IMR-90 (cell line): Measurements from ENCODE around the gene RRP7A. TPM values are rescaled to one million over a fixed set of nuclear protein-coding genes. Genes with fewer than 3 reads are reported as not detected.
A peak's percentile ranks its signal among the peaks of the same experiment; 100 is the strongest.

Source experiments
- ATAC-seq: fragments of 200-7000 bp; cut with Tn5 transposase; 2 replicates; pipeline ENCODE4 v1.9.1; 2020; ENCODE audit warnings: low read depth, mild to moderate bottlenecking, moderate library complexity
- BruUV-seq: library from RNA; stranded (reverse); fragments of 400-500 nt; replicated peaks from 2 replicates; lab custom pipeline; 2021; lab: Mats Ljungman, UMichigan
- CTCF ChIA-PET: fragments of 300-600 bp; formaldehyde crosslinking; extraction: SDS; loops from one replicate; lab custom pipeline; 2021; ENCODE audit warnings: antibody characterized with exemption; lab: Yijun Ruan, JAX
- POLR2A ChIA-PET: fragments of 300-600 bp; sonication (Branson Sonifier 250); formaldehyde crosslinking; loops from one replicate; lab custom pipeline; 2022; ENCODE audit warnings: antibody characterized with exemption; ENCODE audit not compliant: unreplicated experiment; lab: Charles Lee
- DNase-seq: peaks from one replicate; pipeline ENCODE4 v3.0.0; 2013
- H2AFZ ChIP-seq: replicated peaks from 2 replicates; pipeline ENCODE3; 2013; ENCODE audit warnings: low read length, mild to moderate bottlenecking; ENCODE audit not compliant: poor library complexity
- H2AK5ac ChIP-seq: 2 replicates; pipeline ENCODE4 v1.6.1; 2013; ENCODE audit warnings: low read depth, low read length, inconsistent platforms
- H2AK9ac ChIP-seq: replicated peaks from 2 replicates; pipeline ENCODE3; 2013; ENCODE audit warnings: mild to moderate bottlenecking, low read depth, low read length, moderate library complexity; ENCODE audit not compliant: poor library complexity
- H2BK120ac ChIP-seq: 2 replicates; pipeline ENCODE4 v1.6.1; 2013; ENCODE audit warnings: low read depth, low read length, inconsistent platforms
- H2BK15ac ChIP-seq: 3 replicates; pipeline ENCODE4 v1.6.1; 2013; ENCODE audit warnings: low read depth, low read length, inconsistent platforms
- H2BK20ac ChIP-seq: 2 replicates; pipeline ENCODE4 v1.6.1; 2013; ENCODE audit warnings: low read depth, mild to moderate bottlenecking, inconsistent platforms, low read length, moderate library complexity
- H2BK5ac ChIP-seq: 2 replicates; pipeline ENCODE4 v1.6.1; 2013; ENCODE audit warnings: mild to moderate bottlenecking, low read depth, low read length, inconsistent platforms; ENCODE audit not compliant: poor library complexity, severe bottlenecking
- H3K14ac ChIP-seq: replicated peaks from 2 replicates; pipeline ENCODE4 v1.6.1; 2013; ENCODE audit warnings: low read depth, low read length, inconsistent platforms
- H3K18ac ChIP-seq: 2 replicates; pipeline ENCODE4 v1.6.1; 2013; ENCODE audit warnings: low read depth, low read length, control low read depth
- H3K23ac ChIP-seq: 2 replicates; pipeline ENCODE4 v1.6.1; 2013; ENCODE audit warnings: low read depth, low read length, inconsistent platforms
- H3K27ac ChIP-seq: 2 replicates; pipeline ENCODE4 v1.5.1; 2013; ENCODE audit warnings: mild to moderate bottlenecking, control low read depth, low read length; ENCODE audit not compliant: insufficient read depth
- H3K27me3 ChIP-seq: 2 replicates; pipeline ENCODE4 v1.6.1; 2013; ENCODE audit warnings: low read length; ENCODE audit not compliant: control insufficient read depth, insufficient read depth
- H3K36me3 ChIP-seq: 2 replicates; pipeline ENCODE4 v1.6.1; 2013; ENCODE audit warnings: low read length, mixed read lengths; ENCODE audit not compliant: control insufficient read depth, insufficient read depth
- H3K4ac ChIP-seq: 2 replicates; pipeline ENCODE4 v1.6.1; 2013; ENCODE audit warnings: low read depth, low read length, inconsistent platforms
- H3K4me1 ChIP-seq: 2 replicates; pipeline ENCODE4 v1.6.1; 2013; ENCODE audit warnings: low read length, mixed read lengths; ENCODE audit not compliant: control insufficient read depth, insufficient read depth
- H3K4me2 ChIP-seq: 2 replicates; pipeline ENCODE4 v1.6.1; 2013; ENCODE audit warnings: low read depth, mild to moderate bottlenecking, control low read depth, low read length, moderate library complexity
- H3K4me3 ChIP-seq: 2 replicates; pipeline ENCODE4 v1.5.1; 2013; ENCODE audit warnings: low read depth, mild to moderate bottlenecking, control low read depth, low read length, moderate library complexity; ENCODE audit not compliant: insufficient read depth
- H3K56ac ChIP-seq: 2 replicates; pipeline ENCODE4 v1.6.1; 2013; ENCODE audit warnings: low read length, inconsistent platforms; ENCODE audit not compliant: insufficient read depth; ENCODE audit errors: extremely low read depth
- H3K79me1 ChIP-seq, 2 experiments: 2 replicates each; pipeline ENCODE4 v1.6.1; 2013; ENCODE audit warnings: low read length in 2 of 2, inconsistent platforms in 1 of 2, low read depth in 1 of 2
- H3K9ac ChIP-seq: 2 replicates; pipeline ENCODE4 v1.6.1; 2013; ENCODE audit warnings: low read depth, low read length, control low read depth
- H3K9me1 ChIP-seq: 2 replicates; pipeline ENCODE4 v1.6.1; 2013; ENCODE audit warnings: low read length, inconsistent platforms; ENCODE audit not compliant: insufficient read depth
- H3K9me3 ChIP-seq: 2 replicates; pipeline ENCODE4 v1.6.1; 2013; ENCODE audit warnings: low read length; ENCODE audit not compliant: control insufficient read depth, insufficient read depth
- H4K20me1 ChIP-seq: 2 replicates; pipeline ENCODE4 v1.6.1; 2013; ENCODE audit warnings: low read length, inconsistent platforms; ENCODE audit not compliant: insufficient read depth
- H4K5ac ChIP-seq: 2 replicates; pipeline ENCODE4 v1.6.1; 2013; ENCODE audit warnings: mild to moderate bottlenecking, low read depth, low read length, control low read depth
- H4K8ac ChIP-seq, 2 experiments: 2 replicates each; pipeline ENCODE4 v1.6.1; 2013; ENCODE audit warnings: low read depth in 2 of 2, low read length in 2 of 2, control low read depth in 1 of 2, inconsistent platforms in 1 of 2
- H4K91ac ChIP-seq: 2 replicates; pipeline ENCODE4 v1.6.1; 2013; ENCODE audit warnings: low read depth, low read length, inconsistent platforms; ENCODE audit not compliant: insufficient read depth
- BHLHE40 ChIP-seq: fragments of 150-350 bp; IDR thresholded peaks from 2 replicates; pipeline ENCODE4 v1.6.1; 2016; ENCODE audit warnings: mild to moderate bottlenecking, low read depth, low read length
- CEBPB ChIP-seq: IDR thresholded peaks from 2 replicates; pipeline ENCODE4 v1.6.1; 2012; ENCODE audit warnings: low read depth, low read length, improper control_type of control experiment
- FOS ChIP-seq: fragments of 150-350 bp; IDR thresholded peaks from 2 replicates; pipeline ENCODE4 v1.6.1; 2016; ENCODE audit warnings: low read depth, low read length
- MAFK ChIP-seq: IDR thresholded peaks from 2 replicates; pipeline ENCODE4 v1.6.1; 2012; ENCODE audit warnings: low read depth, low read length, improper control_type of control experiment
- MAZ ChIP-seq: IDR thresholded peaks from 2 replicates; pipeline ENCODE4 v1.6.1; 2012; ENCODE audit warnings: low read depth, mild to moderate bottlenecking, low read length, improper control_type of control experiment, moderate library complexity, borderline replicate concordance
- MXI1 ChIP-seq: IDR thresholded peaks from 2 replicates; pipeline ENCODE4 v1.6.1; 2012; ENCODE audit warnings: low read depth, mild to moderate bottlenecking, low read length, moderate library complexity, borderline replicate concordance
- NFE2L2 ChIP-seq: fragments of 150-350 bp; IDR thresholded peaks from 2 replicates; pipeline ENCODE4 v1.6.1; 2016; ENCODE audit warnings: low read depth, mild to moderate bottlenecking, low read length
- POLR2A ChIP-seq: IDR thresholded peaks from 2 replicates; pipeline ENCODE4 v1.6.1; 2012; ENCODE audit warnings: mild to moderate bottlenecking, low read depth, low read length
- RAD21 ChIP-seq: IDR thresholded peaks from 2 replicates; pipeline ENCODE4 v1.6.1; 2012; ENCODE audit warnings: low read length, improper control_type of control experiment
- RFX5 ChIP-seq: IDR thresholded peaks from 2 replicates; pipeline ENCODE4 v1.8.0; 2012; ENCODE audit warnings: low read depth, mild to moderate bottlenecking, low read length, moderate library complexity
- SMC3 ChIP-seq: fragments of 150-350 bp; IDR thresholded peaks from 2 replicates; pipeline ENCODE4 v1.6.1; 2016; ENCODE audit warnings: low read depth, mild to moderate bottlenecking, antibody characterized with exemption, low read length, moderate library complexity
- WGBS, 2 experiments: methylation state at CpG; one replicate each; pipeline versions ENCODE4 v1.1.5 to v1.1.7; 2013; ENCODE audit warnings: missing lambda C conversion rate in 2 of 2; ENCODE audit not compliant: insufficient read length in 1 of 2; ENCODE audit errors: extremely low coverage in 2 of 2; 5-methylcytosine and 5-hydroxymethylcytosine counted together
- dilution Hi-C: fragments of 300-500 bp; cut with HindIII; formaldehyde crosslinking; loops from one replicate; pipeline ENCODE4 v1.14.3; 2018; ENCODE audit warnings: low sequenced_read_pairs; ENCODE audit not compliant: unreplicated experiment
- in situ Hi-C: fragments of 300-500 bp; cut with MboI; formaldehyde crosslinking; loops from 3 replicates; pipeline ENCODE4 v1.14.3; 2019; ENCODE audit warnings: low sequenced_read_pairs, inconsistent platforms, mixed read lengths
- intact Hi-C: fragments of 100-400 bp; cut with micrococcal nuclease; formaldehyde crosslinking; loops from 2 replicates; pipeline ENCODE4 v1.10.0; 2022
- polyA plus RNA-seq, 3 experiments: library from polyadenylated mRNA; depleted of rRNA; stranded (reverse); fragments of >200 nt; gene quantifications; 2 replicates each; pipeline ENCODE4 v1.2.3, GENCODE V29; 2012; ENCODE audit warnings: low replicate concordance in 1 of 3
- total RNA-seq: library from RNA; depleted of rRNA; stranded (reverse); fragments of >200 nt; gene quantifications from 2 replicates; pipeline ENCODE4 v1.2.3, GENCODE V29; 2012
- TF ChIP-seq, protein P1 (sequence below): fragments of 150-350 bp; IDR thresholded peaks from 2 replicates; pipeline ENCODE4 v1.6.1; 2016; ENCODE audit warnings: low read depth, mild to moderate bottlenecking, low read length, moderate library complexity, borderline replicate concordance

RRP7A gene
- total and polyA plus RNA-seq, 2 of the 4 experiments (the other 2 are of a cell fraction) = 25.5 to 29.2 TPM

DNA sequence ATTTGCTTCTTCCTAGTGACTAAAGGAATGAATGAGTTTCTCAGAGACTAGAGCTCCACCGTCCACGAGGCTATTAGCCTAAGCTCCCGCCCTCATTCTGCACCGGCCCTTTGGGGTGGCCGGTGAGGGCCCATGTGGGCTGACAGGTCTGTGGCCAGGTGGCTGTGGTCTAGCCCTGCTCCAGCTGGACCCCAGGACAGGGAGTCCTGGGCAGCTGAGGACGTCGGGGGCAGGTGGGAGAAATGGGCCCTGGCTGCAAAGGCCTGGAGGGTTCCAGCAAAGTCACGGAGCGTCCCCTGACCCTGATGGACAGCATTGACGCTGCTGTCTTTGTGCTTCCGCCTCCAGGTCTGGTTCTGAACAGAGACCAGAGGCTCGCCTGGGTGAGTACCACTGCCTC, 46.4 kb upstream of the RRP7A start:
- no peak overlapping the region for H2AK5ac ChIP-seq
- H3K56ac ChIP-seq = no peak overlapping the region
- WGBS, 2 experiments = 96% methylated on average over 12 of the region's 12 CpGs; no CpG with 5 or more reads in 1 of the 2 experiments
- no peak overlapping the region for H2BK5ac ChIP-seq
- H3K4ac ChIP-seq = no peak overlapping the region
- no peak overlapping the region for H3K4me3 ChIP-seq
- no peak overlapping the region for H2BK120ac ChIP-seq
- intact Hi-C loops (no loop called here), in situ Hi-C loops (no loop called here), dilution Hi-C loops (no loop called here)
- H3K4me1 ChIP-seq = peaks cover 2% of the 10 kb centered on the region; the same call in 1 of the 2 replicates
- no peak for TF ChIP-seq SMC3
- TF ChIP-seq, protein P1, sequence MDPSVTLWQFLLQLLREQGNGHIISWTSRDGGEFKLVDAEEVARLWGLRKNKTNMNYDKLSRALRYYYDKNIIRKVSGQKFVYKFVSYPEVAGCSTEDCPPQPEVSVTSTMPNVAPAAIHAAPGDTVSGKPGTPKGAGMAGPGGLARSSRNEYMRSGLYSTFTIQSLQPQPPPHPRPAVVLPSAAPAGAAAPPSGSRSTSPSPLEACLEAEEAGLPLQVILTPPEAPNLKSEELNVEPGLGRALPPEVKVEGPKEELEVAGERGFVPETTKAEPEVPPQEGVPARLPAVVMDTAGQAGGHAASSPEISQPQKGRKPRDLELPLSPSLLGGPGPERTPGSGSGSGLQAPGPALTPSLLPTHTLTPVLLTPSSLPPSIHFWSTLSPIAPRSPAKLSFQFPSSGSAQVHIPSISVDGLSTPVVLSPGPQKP = no peak
- TF ChIP-seq CEBPB = no peak
- no peak for TF ChIP-seq MAZ
- no peak for TF ChIP-seq MXI1
- no peak for TF ChIP-seq RAD21
- no peak for TF ChIP-seq RFX5
- no peak for TF ChIP-seq POLR2A
- no peak for TF ChIP-seq FOS
- TF ChIP-seq BHLHE40 = no peak
- no peak for TF ChIP-seq NFE2L2
- TF ChIP-seq MAFK = no peak
- ChIA-PET CTCF (interaction anchor here (0.6 kb wide), 1 partner anchor 23 kb away, joined by 3 read pairs; no protein-coding TSS in a partner anchor), POLR2A (no interaction called here)
- no peak overlapping the region for H3K18ac ChIP-seq
- H2AFZ ChIP-seq = no peak overlapping the region
- no peaks in the 10 kb centered on the region for H3K27me3 ChIP-seq
- BruUV-seq = no TSS peak
- H3K27ac ChIP-seq = no peak overlapping the region
- DNase-seq = no peak
- ATAC-seq = no peak
- H4K8ac ChIP-seq = no peak overlapping the region
- H3K4me2 ChIP-seq = no peak overlapping the region
- peaks cover 6% of the 10 kb centered on the region for H3K36me3 ChIP-seq
- no peak overlapping the region for H3K14ac ChIP-seq
- H4K20me1 ChIP-seq = peaks cover 4% of the 10 kb centered on the region
- H4K5ac ChIP-seq = no peak overlapping the region
- H3K9me1 ChIP-seq = 0 out of 2 replicates have a peak, but pooled peaks cover 3% of the 10 kb centered on the region
- H2BK15ac ChIP-seq = no peak overlapping the region
- H3K9ac ChIP-seq = no peak overlapping the region
- no peak overlapping the region for H2BK20ac ChIP-seq
- no peaks in the 10 kb centered on the region for H3K9me3 ChIP-seq
- H4K91ac ChIP-seq = no peak overlapping the region
- H3K79me1 ChIP-seq = no peaks in the 10 kb centered on the region
- H2AK9ac ChIP-seq = peak overlapping the region; percentile 42
- no peak overlapping the region for H3K23ac ChIP-seq
